ENCODE measurements around the gene FAM200A. TPM values are rescaled to one million over a fixed set of nuclear protein-coding genes. Genes with fewer than 3 reads are reported as not detected.

Gene FAM200A
- total RNA-seq, 1 donor from 2014 or later: 6.3 TPM

DNA sequence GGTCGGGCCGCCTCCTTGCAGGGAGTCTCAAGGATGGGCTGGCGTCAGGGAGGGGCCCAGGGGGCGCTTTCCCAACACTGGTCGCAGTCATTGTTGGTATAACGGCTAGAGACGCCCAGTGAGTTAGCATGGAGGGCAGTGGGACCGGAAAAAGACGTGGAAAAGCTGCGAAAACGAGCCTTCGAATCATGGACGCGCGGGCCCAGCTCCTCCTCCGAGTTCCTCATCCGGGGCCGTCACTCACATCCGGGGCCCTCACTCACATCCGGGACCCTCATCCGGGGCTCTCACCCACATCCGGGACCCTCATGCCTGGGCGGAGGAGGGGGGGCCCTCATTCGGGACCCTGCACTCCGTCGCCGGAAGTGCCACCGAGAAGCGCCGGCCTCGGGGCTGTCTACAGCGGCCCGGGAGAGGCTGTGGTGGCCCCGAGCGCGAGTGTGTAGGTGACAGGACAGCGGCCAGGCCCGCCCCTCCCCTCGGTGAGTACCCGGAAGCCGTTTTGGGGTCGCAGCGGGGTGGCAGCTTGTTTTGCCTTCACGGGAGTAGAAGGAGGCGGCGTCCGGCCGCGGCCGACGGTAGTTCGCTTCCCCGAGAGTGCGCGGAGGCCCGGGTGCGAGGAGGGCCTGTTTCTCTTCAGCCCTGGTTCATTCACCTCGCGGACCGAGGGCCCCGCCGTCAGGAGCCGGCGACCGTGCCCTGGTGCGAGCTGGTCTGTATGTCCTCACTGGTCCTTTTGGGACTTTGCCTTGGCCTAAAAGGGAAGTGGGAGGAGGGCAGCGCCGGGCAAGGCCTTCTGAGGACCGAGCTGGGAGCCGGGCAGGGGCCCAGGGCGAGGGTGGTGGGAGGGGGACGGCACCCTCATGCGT is 6.6 kb upstream of the FAM200A start, which contains the start of gene ZNF655:
ZNF655 (plus strand) TSS at position 337 of the 869 bp plus-strand sequence. CDS start 1,918 bp downstream, outside the sequence.
- no peaks in the 10 kb centered on the region for H3K27me3 Mint-ChIP-seq (ENCODE audit: unreplicated experiment)
- H3K27ac Mint-ChIP-seq (ENCODE audit: unreplicated experiment): peak within 1 kb of the TSS; percentile 99
- H3K4me3 Mint-ChIP-seq (ENCODE audit: unreplicated experiment): peak within 1 kb of the TSS; percentile 98
- TF ChIP-seq, protein P1, sequence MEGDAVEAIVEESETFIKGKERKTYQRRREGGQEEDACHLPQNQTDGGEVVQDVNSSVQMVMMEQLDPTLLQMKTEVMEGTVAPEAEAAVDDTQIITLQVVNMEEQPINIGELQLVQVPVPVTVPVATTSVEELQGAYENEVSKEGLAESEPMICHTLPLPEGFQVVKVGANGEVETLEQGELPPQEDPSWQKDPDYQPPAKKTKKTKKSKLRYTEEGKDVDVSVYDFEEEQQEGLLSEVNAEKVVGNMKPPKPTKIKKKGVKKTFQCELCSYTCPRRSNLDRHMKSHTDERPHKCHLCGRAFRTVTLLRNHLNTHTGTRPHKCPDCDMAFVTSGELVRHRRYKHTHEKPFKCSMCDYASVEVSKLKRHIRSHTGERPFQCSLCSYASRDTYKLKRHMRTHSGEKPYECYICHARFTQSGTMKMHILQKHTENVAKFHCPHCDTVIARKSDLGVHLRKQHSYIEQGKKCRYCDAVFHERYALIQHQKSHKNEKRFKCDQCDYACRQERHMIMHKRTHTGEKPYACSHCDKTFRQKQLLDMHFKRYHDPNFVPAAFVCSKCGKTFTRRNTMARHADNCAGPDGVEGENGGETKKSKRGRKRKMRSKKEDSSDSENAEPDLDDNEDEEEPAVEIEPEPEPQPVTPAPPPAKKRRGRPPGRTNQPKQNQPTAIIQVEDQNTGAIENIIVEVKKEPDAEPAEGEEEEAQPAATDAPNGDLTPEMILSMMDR (IDR thresholded peaks at IDR 0.05): no peak
- peak; percentile 97 for DNase-seq (ENCODE audit: extremely low spot score, unreplicated experiment)
- H3K9me3 Mint-ChIP-seq (ENCODE audit: unreplicated experiment): no peaks in the 10 kb centered on the region
- peaks cover 18% of the 10 kb centered on the region for H3K36me3 Mint-ChIP-seq (ENCODE audit: unreplicated experiment)
- peaks cover 41% of the 10 kb centered on the region for H3K4me1 Mint-ChIP-seq (ENCODE audit: unreplicated experiment)

DNA sequence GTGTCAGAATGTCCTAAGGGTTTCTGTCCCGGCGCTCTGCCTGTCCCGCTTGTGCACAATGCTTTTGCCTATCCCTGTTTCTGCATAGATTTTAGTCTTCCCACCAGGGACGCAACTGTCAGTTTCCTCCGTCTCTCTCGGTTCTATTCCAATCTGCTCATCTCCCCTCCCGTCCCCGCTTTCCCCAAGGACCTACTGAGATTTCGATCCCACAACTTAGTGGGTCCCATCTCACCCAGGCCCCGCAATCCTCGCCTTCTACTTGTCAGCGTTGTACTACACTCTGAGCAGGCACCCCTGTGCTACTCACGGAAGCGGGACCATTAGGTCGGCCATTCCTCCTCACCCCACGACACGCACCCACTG is 6.0 kb upstream of the FAM200A start:
- no peak for DNase-seq (ENCODE audit: extremely low spot score, unreplicated experiment)
- TF ChIP-seq, protein P1 (IDR thresholded peaks at IDR 0.05): no peak
- Mint-ChIP-seq H3K27me3 (ENCODE audit: unreplicated experiment) (no peaks in the 10 kb centered on the region), H3K4me1 (ENCODE audit: unreplicated experiment) (peaks cover 38% of the 10 kb centered on the region), H3K9me3 (ENCODE audit: unreplicated experiment) (no peaks in the 10 kb centered on the region), H3K4me3 (ENCODE audit: unreplicated experiment) (peak overlapping the region; percentile 98), H3K36me3 (ENCODE audit: unreplicated experiment) (peaks cover 17% of the 10 kb centered on the region), H3K27ac (ENCODE audit: unreplicated experiment) (peak overlapping the region; percentile 99)

DNA sequence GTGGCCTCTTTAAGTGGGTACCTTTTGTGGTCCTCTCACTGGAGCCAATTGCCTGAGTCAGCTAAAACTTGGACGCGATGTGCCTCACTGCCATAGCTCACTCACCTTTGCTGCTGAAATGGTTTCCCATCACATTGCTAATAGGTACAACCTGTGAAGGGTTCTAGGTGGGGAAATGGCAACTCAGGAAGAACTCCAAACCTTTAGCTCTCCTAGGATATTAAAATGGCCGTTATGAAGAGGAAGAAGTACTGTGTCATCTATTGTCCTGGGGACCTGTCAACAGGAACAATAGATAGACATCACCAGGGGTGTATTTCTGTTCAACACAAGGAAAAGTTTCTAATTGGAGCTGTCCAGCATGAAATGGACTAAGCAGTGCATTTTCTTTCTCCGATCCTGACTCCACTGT is 5.3 kb upstream of the FAM200A start:
- TF ChIP-seq, protein P1 (IDR thresholded peaks at IDR 0.05): no peak
- Mint-ChIP-seq H3K4me1 (ENCODE audit: unreplicated experiment) (peaks cover 36% of the 10 kb centered on the region), H3K4me3 (ENCODE audit: unreplicated experiment) (peak overlapping the region; percentile 98), H3K27me3 (ENCODE audit: unreplicated experiment) (no peaks in the 10 kb centered on the region), H3K9me3 (ENCODE audit: unreplicated experiment) (no peaks in the 10 kb centered on the region), H3K36me3 (ENCODE audit: unreplicated experiment) (peaks cover 11% of the 10 kb centered on the region), H3K27ac (ENCODE audit: unreplicated experiment) (peak overlapping the region; percentile 99)
- no peak for DNase-seq (ENCODE audit: extremely low spot score, unreplicated experiment)

DNA sequence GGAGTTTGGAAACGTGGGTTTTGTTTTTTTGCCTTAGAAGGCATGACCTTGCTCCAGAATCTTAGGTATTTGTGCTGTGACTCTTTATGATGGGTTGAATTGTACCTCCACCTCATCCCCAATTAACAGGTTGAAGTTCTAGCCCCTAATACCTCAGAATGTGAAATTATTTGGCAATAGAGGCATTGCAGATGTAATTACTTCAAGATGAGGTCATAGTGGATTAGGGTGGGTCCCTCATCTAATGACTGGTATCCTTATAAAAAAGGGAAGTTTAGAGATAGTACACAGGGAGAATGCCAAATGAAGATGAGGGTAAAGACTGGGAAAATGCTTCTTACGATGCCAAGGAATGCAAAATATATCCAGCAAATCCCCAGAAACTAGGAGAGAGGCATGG is 3.0 kb upstream of the FAM200A start:
- Mint-ChIP-seq H3K4me1 (ENCODE audit: unreplicated experiment) (peaks cover 30% of the 10 kb centered on the region), H3K9me3 (ENCODE audit: unreplicated experiment) (no peaks in the 10 kb centered on the region), H3K27me3 (ENCODE audit: unreplicated experiment) (no peaks in the 10 kb centered on the region), H3K27ac (ENCODE audit: unreplicated experiment) (no peak overlapping the region), H3K36me3 (ENCODE audit: unreplicated experiment) (peaks cover 2% of the 10 kb centered on the region), H3K4me3 (ENCODE audit: unreplicated experiment) (no peak overlapping the region)
- no peak for DNase-seq (ENCODE audit: extremely low spot score, unreplicated experiment)
- TF ChIP-seq, protein P1 (IDR thresholded peaks at IDR 0.05): no peak

DNA sequence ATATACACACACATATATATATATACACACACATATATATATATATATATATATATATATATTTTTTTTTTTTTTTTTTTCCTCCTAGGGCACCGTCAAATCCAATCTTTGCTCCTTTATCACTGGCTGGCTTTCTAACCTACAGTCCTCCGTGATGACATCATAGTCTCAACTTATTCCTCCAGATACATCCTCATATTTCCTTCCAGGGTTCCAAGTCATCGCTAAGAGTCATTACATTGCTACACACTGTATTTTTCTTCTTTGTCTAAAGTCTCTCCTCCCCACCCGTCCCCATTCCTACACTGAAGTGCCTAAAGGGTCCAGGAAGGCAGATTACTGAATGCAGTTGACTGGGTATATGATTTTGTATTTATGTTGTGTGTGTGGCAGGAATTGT is 1.1 kb upstream of the FAM200A start:
- Mint-ChIP-seq H3K27me3 (ENCODE audit: unreplicated experiment) (no peaks in the 10 kb centered on the region), H3K36me3 (ENCODE audit: unreplicated experiment) (peaks cover 11% of the 10 kb centered on the region), H3K9me3 (ENCODE audit: unreplicated experiment) (peaks cover 8% of the 10 kb centered on the region), H3K27ac (ENCODE audit: unreplicated experiment) (no peak overlapping the region), H3K4me3 (ENCODE audit: unreplicated experiment) (no peak overlapping the region), H3K4me1 (ENCODE audit: unreplicated experiment) (peaks cover 28% of the 10 kb centered on the region)
- TF ChIP-seq, protein P1 (IDR thresholded peaks at IDR 0.05): no peak
- no peak for DNase-seq (ENCODE audit: extremely low spot score, unreplicated experiment)

Measured in osteocyte (in vitro differentiated cells).